GM21619 (cell line): ENCODE data around the gene RIPOR3.
"Not testable (repeated sequence)": the region's sequence is repeated elsewhere in the genome, so short reads cannot be mapped to it uniquely, and the experiment has no call there.

Experiments
- ATAC-seq: cut with Tn5 transposase; IDR thresholded peaks from one replicate; pipeline ENCODE4 v1.9.1; 2021; ENCODE audit not compliant: unreplicated experiment

Gene RIPOR3

DNA sequence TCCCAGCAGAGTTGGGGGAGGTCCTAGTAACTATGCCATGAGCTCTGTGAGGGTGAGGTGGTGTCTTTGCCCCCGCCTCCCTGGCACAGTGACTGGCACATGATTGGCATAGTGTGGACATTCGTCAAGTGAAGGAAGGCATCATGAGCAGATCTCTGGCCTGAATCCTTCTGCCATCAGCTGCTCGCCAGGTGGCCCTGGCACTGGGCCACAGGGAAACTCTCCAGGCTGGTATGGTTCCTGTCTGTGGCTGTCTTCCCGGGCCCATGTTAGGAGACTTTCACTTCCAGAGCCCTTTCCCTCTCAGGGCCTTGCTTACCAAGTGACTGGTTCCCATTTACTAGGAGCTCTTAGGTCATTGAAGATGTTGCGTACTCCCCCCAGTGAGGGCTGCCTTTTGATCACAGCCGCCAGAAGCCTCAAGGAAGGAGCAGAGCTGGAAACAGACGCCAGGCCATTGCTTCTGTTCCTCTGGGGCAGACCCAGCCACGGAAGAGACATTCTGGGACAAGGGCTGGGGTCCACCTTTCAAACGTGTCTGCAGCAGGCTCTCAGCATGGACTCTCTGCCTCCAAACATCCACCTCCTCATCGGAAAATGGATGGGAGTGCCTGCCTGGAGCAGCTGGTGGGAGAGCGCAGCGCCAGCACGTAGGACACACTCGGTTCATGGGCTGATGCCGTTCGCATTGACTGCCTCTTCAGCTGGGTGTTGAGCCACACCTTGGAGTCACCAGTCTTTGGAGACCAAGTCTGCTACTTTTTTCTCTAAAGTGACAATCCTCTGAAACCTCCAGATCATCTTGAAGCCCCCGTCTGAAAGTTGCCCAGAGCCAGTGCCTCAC, 113.9 kb downstream of the RIPOR3 start:
- no peak for ATAC-seq

DNA sequence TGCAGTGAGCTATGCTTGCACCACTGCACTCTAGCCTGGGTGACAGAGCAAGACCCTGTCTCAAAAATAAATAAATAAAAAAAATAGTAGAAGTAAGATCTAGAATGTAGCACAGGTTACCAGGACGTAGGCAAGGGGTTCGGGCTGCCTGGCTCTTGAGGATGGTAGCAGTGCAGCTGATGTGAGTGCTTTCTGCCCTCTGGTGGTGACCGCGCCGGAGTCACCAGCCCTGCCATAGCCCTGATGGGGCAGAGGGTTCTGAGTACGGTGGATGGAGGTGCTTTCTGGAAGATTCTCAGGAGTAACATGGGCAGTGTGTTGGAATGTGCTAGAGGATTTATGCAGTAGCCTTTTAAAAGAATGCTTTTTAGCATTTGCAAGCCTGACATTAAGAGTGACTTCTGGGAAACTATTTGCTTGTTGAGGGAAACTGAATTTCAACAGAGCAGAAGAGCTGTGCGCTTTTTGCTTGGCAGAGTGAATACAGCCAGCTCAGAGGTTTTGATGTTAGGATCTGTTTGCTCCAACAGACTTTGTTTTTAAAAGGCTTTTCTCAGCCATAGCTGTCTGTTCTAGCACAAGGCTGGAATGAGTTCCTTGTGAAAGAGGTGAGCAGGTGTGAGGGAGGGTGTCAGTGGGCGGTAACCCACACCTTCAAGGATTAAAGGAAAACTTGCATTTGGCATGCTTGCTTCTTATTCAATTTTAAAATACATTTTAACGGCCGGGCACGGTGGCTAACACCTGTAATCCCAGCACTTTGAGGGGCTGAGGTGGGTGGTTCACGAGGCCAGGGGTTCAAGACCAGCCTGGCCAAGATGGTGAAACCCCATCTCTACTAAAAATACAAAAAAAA, 115.2 kb downstream of the RIPOR3 start:
- no peak for ATAC-seq

DNA sequence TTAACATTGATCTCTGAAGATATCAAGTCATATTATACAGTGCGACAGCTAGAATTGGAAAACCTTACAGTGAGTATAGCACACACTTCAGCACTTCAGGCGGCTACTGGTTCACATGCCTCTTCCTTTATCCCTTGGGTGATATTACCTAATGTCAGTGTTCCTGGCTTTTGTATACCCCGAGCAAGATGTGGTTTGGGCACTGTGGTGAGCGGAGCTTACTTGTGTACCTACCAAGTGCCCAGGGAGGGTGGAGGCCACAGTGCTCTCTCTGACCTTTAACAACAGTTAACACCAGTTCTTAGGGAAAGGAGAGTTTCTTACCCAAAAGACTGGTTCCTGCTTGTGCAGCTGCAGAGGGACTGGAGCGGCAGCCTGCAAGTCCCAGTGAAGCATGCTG, 116.8 kb downstream of the RIPOR3 start:
- ATAC-seq: no peak

DNA sequence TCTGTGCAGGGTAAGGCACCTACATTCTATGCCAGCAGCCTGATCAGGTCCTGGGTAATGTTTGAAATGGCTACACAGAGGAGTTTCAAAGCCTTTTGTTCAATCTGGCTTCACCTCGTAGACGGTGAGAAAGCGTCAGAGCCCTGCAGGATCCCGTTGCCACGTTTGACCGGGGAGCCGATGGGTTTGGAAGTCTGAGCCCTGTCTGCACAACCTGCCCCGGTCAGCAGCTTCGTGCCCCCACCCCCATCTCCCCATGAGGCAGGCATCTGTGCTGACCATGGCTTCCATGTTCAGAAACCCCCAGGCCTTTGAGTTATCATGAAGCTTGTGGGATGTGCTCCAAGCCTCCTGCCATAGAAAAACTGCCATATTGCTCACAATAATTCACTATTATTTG, 117.2 kb downstream of the RIPOR3 start:
- no peak for ATAC-seq

DNA sequence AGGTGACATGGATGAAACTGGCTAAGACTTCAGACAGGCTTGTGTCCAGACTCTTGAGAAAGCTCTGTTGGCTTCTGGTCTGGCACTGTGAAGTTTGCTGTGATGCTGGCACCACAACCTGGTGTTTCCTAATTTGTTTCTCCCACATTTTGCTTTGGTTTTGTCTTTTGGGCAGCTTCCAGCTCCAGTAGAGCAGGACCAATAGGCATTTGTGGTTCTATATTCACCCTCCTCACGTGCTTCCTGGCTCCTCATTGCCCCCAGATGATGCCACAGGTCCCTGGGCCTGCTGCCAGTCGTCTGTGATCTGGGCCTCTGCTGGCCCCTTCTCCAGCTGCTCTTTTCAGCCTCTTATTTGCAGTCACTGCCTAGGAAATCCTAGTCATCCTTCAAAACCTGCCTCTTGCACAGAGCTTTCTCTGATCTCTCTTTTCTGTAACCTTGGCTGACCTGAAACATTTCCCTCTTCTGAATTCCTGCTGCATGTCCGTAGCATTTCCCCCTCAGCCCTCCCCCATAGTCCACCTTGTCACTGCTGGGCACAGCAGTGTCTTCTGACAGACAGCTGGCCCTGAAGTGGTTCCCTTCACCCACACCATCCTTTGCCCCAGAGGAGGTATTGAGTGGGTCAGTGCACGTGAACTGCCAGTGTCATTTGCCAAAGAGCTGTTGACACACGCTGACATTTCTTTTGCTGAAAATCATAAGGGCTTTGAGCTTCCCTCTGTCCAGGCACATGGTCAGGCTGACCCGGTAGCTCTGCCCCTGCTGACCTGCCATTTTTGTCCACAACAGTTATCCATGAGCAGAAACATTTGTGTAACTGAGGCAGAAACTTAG, 118.2 kb downstream of the RIPOR3 start:
- ATAC-seq: no peak

DNA sequence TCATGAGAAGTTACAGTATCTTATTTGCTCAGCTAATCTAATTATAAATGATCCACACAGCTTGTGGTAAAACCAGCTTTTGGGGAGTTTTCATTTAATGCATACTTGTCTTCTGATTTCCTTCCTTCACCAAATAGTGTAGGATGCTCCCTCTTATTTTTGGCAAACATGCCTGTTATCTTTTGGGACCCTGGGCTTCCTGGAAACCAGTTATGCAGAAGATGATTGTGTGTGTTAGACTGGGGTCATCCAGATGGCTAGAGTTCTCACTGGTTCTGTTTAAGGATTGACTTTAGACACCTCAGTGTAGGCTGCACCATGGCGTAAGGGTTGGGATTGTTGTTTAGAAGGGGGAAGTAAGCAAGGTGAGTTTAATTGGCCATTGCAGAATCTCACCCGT, 119.9 kb downstream of the RIPOR3 start:
- ATAC-seq: no peak

DNA sequence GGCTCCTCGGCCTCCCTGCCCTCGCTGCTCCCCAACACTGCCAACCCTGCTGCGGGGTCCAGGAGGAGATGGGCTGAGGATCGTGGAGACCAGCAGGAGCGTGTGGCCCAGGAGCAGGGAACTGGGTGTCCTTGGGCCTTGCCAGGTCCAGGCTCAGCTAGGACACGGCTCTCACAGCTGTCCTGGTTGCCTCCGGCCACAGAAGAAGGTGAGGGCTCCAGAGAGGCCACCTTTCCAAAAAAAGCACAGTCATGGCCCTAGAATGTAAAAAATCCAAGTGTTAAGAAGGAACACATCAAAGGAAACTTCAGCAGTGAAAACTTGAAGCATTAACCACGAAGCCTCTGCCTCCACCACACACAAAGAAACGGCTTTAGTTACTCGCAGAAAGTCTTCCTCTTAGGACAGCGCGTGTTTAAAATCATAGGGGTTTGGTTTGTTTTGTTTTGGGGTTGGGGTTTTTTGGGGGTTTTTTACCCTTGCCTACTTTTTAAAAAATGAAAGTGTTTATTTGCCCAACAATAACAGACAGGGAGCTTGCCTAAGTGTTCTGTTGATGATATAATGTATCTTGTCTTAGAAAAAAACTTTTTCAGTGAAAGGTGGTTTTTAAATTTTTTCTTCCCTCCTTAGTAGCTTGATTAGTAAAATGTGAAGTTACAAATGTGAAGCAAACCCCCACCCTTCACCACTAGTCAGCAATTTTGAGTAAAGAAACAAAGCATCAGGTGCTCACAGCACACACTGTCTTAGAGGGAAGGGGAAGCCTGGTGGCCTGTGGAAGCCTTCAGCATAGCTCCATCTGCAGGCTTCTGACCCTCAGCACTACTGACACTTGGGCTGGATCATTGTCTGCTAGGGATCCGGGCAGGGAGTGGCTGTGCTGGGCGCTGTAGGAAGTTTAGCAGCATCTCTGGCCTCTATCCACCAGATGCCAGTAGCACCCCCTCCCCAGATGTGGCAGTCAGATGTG, 121.2 kb downstream of the RIPOR3 start:
- ATAC-seq: peak; percentile 65

DNA sequence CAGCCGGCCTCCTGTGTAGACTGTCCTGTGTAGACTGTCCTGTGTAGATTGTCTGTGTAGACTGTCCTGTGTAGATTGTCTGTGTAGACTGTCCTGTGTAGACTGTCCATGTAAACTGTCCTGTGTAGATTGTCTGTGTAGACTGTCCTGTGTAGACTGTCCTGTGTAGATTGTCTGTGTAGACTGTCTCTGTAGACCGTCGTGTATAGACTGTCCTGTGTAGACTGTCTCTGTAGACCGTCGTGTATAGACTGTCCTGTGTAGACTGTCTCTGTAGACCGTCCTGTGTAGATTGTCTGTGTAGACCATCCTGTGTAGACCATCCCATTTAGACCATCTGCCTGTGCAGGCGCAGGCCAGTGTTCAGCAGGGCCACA, 121.9 kb downstream of the RIPOR3 start:
- not testable (repeated sequence) for ATAC-seq

DNA sequence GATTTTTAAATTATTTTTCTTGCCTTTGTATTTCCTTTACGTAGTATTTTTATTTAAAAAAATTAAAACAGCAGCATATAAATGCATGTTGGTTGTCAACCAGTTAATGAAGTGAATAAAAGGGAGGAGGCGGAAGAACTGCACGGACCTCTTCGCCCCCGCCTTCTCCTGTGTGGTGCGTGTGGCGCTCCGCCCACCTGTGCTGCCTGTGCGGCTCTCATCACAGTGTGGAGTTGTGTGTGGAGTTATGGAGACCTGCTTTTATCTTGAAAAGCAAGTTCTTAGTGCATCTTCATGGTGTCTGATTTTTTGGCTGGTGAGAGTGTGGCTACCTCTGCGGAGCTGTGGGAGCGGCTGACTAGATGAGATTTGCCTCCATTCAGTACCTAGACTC, 122.8 kb downstream of the RIPOR3 start:
- no peak for ATAC-seq

DNA sequence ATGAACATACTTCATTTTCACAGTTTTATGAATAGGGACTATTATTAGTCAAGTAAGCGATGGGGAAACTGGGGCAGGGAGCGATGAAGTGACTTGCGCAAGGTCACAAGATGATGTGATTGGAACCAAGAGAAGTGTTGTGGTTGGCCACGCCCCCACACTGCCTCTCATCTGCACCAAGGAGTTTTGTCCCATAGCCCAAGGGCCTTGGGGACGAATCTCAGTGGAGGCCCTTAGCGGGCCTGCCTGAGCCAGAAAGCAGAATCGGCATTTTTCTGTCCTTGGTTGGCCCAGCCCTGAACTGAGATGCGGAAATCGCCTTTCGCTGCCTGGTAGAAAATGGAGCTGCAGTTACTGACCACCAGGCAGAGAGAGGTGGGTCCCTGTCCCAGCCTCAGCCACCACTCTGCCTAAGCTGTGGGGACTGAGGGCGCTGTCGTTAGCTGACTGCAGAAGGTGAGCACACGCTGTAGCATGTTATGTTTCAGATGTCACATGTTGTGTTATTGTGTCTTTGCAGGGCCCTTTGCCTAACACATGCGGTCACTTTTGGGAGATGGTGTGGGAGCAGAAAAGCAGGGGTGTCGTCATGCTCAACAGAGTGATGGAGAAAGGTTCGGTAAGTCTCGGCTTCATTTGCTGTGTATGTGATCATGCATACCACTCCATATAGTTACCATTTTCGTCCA, 123.3 kb downstream of the RIPOR3 start:
- ATAC-seq: no peak

DNA sequence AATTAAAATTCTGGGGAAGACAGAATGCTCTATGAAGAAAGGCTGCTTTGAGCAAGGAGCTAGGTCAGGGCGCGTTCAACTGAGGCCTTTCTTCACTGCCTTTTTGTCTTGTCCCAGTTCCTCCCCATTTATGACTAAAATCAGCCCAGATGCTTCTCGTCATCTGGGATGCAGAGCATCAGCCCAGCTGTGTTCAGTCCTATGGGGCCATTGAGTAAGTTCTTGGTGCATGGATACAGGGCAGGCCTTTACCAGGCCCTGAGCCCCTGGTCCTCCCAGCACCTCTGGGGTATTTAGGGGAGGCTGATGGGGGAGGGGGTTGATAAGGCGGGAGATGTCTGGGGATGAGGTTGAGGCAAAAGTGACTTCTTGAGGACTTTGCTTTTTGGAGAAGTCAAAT, 125.5 kb downstream of the RIPOR3 start:
- no peak for ATAC-seq

DNA sequence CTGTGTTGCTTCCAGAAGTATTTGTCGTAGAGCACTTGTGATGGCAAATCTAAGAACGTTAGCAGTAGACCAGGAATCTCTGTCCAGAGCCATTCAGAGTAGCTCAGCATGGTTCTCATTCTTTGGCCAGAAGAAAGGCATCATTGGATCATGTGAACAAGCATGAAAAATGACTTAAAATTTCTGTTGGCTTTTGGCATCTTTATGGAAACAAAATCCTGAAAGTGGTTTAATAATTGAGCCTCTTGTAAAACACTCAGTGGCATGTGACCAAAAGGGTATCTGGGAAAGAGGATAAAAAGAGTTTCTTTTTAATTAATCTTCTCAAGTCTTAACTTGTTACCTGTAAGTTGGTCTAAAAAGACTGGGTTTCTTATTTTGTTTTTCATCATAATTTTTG, 126.0 kb downstream of the RIPOR3 start:
- ATAC-seq: no peak

DNA sequence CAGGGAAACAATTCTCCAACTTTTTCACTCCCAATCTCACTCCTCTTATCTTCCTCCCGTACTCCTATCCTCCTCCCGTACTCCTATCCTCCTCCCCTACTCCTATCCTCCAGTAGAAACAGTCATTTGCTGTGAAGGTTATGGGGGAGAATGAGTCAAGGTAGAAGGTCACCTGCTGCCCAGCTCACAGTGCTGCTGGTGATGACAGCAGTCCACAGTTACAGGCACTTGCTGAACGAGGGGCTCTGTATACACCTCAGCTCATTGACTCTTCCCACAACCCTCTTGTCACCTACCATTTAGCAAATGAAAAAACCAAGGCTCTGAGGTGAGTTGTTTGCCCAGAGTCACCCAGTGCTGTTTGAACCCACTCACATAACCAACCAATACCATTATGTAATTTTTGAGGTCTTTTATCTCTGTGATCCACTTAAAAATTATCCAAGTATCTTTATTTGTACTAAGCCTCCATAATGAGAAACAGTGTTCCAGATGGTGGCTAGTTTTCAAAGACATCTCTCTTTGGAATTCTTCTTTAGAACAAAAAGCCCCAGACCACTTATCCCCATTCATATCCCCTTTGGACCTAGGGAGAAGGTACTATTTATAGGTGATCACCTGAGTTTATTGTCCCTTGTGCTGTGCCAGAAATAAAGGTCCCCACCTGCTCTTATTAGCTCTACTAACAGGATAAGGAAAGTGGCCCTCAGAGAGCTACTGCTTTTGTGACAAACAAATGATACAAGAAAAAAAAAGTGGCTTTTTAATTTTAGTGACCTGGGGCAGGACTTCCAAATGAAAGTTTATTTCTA, 128.0 kb downstream of the RIPOR3 start:
- no peak for ATAC-seq

DNA sequence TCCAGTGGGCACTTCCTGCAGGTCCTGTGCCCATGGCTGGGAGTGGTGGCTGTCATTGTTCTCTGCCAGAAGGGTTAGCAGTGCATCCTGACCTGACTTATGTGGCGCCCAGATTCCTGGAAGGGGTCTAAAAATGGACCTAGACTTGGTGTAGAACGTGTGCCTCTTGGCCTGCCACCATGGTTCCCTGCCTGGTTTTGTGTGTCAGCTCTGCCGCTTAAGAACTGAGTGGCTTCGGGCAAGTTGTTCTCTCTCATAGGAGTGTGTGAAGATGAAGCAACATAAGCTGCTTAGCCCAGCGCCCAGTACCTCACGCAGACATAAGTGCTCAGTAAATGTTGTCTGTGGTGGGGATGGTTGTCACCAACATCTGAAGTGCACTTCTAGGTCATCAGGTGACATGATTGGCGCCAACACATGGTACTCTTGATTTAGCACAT, 129.1 kb downstream of the RIPOR3 start:
- ATAC-seq: no peak

DNA sequence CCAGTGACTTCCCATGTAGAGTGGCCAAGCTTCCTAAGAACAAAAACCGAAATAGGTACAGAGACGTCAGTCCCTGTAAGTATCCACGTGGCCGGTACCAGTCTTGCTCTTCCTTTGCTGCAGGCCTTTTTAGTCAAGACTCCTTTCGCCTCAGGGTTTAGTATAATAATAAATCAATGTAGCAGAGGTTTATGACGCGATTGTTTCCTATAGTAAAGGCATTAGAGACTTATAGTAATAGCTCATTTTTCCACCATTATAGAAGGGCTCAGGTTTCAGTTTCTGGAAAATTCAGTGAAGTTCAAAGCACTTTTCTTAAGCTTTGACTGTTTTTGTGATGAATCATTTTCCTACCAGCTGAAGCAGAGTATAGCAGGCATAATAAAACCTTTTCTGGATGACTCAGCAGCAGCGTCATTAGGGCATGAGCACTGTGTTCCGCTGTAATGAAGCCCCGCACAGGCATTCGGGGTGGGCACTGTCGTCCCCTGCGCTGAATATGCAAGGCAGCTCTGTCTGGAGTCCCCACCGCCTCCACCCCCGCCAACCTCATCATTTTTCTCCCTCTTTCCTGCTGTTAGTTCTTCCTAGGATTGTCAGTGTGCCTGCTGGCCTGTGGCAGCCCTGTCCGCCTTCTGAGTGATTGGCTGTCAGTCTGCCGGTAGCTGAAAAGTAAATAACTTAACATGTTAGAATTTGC, 129.8 kb downstream of the RIPOR3 start:
- ATAC-seq: no peak

DNA sequence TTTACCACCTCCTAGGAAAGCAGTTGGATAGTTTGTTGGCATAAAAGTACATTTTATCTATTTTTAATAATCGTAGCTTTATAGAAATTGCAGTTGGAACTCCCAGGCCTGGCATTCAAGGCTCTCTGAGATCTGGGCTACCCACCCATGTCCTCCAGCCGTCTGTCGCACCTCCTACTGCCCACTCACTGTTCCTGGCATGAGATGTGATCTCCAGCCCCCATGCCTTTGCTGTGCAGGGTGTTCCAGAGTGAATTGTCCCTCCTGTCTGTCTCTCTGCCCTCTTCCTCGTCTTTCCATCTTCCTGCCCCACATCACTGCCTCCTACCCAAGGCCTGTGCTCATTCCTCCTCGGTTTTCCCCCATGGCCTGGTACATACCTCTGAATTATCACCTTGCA, 130.5 kb downstream of the RIPOR3 start:
- no peak for ATAC-seq

DNA sequence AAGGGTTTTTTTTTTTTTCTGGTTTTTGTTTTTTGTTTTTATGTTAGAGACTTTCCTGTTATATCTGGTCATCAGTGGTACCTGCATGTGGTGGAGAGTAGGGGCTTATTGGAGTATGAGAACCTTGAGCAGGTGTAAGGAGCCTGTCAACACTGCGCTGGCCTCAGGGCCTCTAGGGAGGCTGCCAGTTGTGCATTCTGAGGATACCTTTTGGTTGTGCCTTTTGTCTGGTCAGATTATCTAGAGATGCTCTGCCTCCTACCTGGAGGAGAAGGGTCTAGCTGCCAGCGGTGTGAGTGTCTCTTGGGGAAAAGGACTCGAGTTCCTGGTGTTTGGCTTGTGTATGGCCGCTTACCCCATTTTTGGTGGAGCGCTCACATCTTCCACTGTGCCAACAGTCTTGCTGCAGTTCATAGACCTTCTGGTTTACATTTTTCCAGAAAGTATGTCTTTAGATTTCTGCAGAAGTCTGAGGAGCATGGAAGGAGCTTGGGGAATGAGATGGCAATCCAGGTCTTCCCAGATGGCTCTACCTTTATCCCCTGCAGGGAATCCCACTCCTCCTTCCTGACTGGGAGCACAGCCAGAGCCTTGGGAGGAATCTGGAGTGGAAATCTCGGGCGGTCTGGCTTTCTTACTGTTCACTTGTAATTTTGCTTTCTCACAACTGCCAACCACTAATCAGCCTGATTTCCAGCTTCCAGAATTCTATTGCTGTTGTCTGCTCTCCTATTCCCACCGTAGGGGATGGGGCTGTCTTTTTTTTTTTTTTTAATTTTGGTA, 131.3 kb downstream of the RIPOR3 start:
- ATAC-seq: no peak
